ENCODE results near the gene KCNMA1. TPM values are rescaled to one million over a fixed set of nuclear protein-coding genes. Genes with fewer than 3 reads are reported as not detected.

Gene KCNMA1
- total and polyA plus RNA-seq, 2 donors from 2014 or later = 4.2 to 8.9 TPM

- no peaks in the 10 kb centered on the region for H3K27me3 ChIP-seq (ENCODE audit: control insufficient read depth, insufficient read depth, low read length)
- no peaks in the 10 kb centered on the region for H3K36me3 ChIP-seq (ENCODE audit: control insufficient read depth in 2 of 3, insufficient read depth in 3 of 3, low read length in 3 of 3)
- H3K9ac ChIP-seq (ENCODE audit: low read length in 3 of 3) = no peak overlapping the region
- H3K27ac ChIP-seq (ENCODE audit: low read depth in 2 of 2, low read length in 2 of 2) = no peak overlapping the region
- FAIRE-seq (no peak), DNase-seq (no peak)
- H3K9me3 ChIP-seq (ENCODE audit: control insufficient read depth in 2 of 3, insufficient read depth in 1 of 3, low read length in 3 of 3) = no peaks in the 10 kb centered on the region
- intact Hi-C loops (cut with DNase I) = no loop called here
- H3K4me1 ChIP-seq (ENCODE audit: control insufficient read depth in 2 of 3, insufficient read depth in 2 of 3, low read depth in 1 of 3, low read length in 3 of 3) = no peaks in the 10 kb centered on the region
- H3K4me3 ChIP-seq (ENCODE audit: low read length in 3 of 3) = no peak overlapping the region
- no peak for TF ChIP-seq CTCF (IDR thresholded peaks at IDR 0.05; ENCODE audit: borderline replicate concordance, extremely low read depth, insufficient read depth)
Measured at GRCh38 chr10:77300682-77301302, 336.8 kb downstream of the KCNMA1 start.

- intact Hi-C loops (cut with DNase I) = no loop called here
- Histone ChIP-seq H3K27ac (ENCODE audit: low read depth in 2 of 2, low read length in 2 of 2) (no peak overlapping the region), H3K4me1 (ENCODE audit: control insufficient read depth in 2 of 3, insufficient read depth in 2 of 3, low read depth in 1 of 3, low read length in 3 of 3) (no peaks in the 10 kb centered on the region), H3K9ac (ENCODE audit: low read length in 3 of 3) (no peak overlapping the region), H3K9me3 (ENCODE audit: control insufficient read depth in 2 of 3, insufficient read depth in 1 of 3, low read length in 3 of 3) (no peaks in the 10 kb centered on the region), H3K27me3 (ENCODE audit: control insufficient read depth, insufficient read depth, low read length) (no peaks in the 10 kb centered on the region), H3K4me3 (ENCODE audit: low read length in 3 of 3) (no peak overlapping the region), H3K36me3 (ENCODE audit: control insufficient read depth in 2 of 3, insufficient read depth in 3 of 3, low read length in 3 of 3) (no peaks in the 10 kb centered on the region)
- no peak for TF ChIP-seq CTCF (IDR thresholded peaks at IDR 0.05; ENCODE audit: borderline replicate concordance, extremely low read depth, insufficient read depth)
- FAIRE-seq = no peak
- no peak for DNase-seq
Measured at GRCh38 chr10:77299320-77299719, 338.3 kb downstream of the KCNMA1 start.

DNA sequence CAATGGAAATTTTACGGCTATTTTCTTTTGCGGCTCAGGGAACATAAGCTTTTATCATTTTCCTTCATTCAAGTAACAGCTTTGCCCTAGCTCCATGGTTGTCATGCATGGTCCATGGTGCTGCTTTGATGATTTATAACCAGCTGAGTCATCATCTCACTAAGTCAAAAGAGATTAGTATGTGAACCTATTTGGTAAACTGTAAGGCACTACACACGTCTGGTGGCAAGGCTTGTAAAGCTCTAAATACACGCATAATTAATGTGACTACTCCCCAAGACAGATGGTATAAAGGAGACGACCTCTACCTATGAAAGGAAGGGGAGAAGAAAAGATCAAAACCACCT, 340.2 kb downstream of the KCNMA1 start:
- FAIRE-seq (no peak), DNase-seq (no peak)
- Histone ChIP-seq H3K27ac (ENCODE audit: low read depth in 2 of 2, low read length in 2 of 2) (no peak overlapping the region), H3K4me3 (ENCODE audit: low read length in 3 of 3) (no peak overlapping the region), H3K9ac (ENCODE audit: low read length in 3 of 3) (no peak overlapping the region), H3K4me1 (ENCODE audit: control insufficient read depth in 2 of 3, insufficient read depth in 2 of 3, low read depth in 1 of 3, low read length in 3 of 3) (no peaks in the 10 kb centered on the region), H3K36me3 (ENCODE audit: control insufficient read depth in 2 of 3, insufficient read depth in 3 of 3, low read length in 3 of 3) (no peaks in the 10 kb centered on the region), H3K27me3 (ENCODE audit: control insufficient read depth, insufficient read depth, low read length) (no peaks in the 10 kb centered on the region), H3K9me3 (ENCODE audit: control insufficient read depth in 2 of 3, insufficient read depth in 1 of 3, low read length in 3 of 3) (no peaks in the 10 kb centered on the region)
- intact Hi-C loops (cut with DNase I) = no loop called here
- TF ChIP-seq CTCF (IDR thresholded peaks at IDR 0.05; ENCODE audit: borderline replicate concordance, extremely low read depth, insufficient read depth) = no peak

Measured in kidney (tissue), 14 donors.